ENCODE results near the gene EVA1C.

DNA sequence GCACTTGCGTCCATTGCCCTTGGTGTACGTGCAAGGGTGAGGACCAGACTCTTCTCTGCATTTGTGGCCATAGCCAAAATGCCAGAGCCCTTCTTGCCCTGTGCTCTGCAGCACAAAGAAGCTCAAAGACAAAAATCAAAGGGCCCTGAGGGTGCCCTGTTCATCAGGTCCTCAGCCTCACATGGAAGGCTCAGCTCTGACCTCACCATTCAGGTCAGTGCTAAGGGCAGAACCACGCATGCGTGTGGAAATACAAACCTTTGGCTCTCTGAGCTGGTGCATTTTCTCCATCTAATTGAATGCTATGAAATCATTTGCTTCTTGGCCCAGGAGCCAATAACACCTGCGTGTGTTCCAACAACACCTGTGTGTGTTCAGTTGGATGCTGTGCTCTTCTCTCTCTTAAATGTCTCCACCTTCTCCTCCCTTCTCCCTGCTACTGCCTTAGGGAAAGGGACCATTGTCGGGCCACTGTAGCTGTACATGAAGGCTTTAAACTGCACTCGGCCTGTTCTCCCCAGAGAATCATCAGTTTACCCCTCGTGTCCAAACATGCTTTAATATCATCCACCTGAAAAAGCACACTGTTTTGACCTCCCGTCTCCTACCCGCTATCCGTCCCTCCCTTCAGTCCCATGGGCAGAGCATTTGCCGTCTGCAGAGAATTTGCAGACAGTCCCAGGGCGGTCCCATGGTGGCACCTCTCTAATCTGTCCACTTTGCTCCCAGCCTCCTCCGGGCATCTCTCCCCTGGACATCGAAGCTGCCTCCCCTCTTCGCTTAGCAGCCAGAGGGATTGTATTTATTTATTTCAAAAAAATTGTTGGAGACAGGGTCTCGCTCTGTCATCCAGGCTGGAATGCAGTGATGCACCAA is 60.6 kb downstream of the EVA1C start:
- no peak for TF ChIP-seq TEAD4 (IDR thresholded peaks at IDR 0.05; ENCODE audit: borderline replicate concordance, insufficient read depth)
- no peak for TF ChIP-seq GATA2 (CRISPR knock-in tag; IDR thresholded peaks at IDR 0.05)
- no peak for TF ChIP-seq RFX5 (IDR thresholded peaks at IDR 0.05; ENCODE audit: low read length)
- TF ChIP-seq, protein P1, sequence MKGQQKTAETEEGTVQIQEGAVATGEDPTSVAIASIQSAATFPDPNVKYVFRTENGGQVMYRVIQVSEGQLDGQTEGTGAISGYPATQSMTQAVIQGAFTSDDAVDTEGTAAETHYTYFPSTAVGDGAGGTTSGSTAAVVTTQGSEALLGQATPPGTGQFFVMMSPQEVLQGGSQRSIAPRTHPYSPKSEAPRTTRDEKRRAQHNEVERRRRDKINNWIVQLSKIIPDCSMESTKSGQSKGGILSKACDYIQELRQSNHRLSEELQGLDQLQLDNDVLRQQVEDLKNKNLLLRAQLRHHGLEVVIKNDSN (IDR thresholded peaks at IDR 0.05; ENCODE audit: borderline replicate concordance, low read depth): no peak
- TF ChIP-seq, protein P2, sequence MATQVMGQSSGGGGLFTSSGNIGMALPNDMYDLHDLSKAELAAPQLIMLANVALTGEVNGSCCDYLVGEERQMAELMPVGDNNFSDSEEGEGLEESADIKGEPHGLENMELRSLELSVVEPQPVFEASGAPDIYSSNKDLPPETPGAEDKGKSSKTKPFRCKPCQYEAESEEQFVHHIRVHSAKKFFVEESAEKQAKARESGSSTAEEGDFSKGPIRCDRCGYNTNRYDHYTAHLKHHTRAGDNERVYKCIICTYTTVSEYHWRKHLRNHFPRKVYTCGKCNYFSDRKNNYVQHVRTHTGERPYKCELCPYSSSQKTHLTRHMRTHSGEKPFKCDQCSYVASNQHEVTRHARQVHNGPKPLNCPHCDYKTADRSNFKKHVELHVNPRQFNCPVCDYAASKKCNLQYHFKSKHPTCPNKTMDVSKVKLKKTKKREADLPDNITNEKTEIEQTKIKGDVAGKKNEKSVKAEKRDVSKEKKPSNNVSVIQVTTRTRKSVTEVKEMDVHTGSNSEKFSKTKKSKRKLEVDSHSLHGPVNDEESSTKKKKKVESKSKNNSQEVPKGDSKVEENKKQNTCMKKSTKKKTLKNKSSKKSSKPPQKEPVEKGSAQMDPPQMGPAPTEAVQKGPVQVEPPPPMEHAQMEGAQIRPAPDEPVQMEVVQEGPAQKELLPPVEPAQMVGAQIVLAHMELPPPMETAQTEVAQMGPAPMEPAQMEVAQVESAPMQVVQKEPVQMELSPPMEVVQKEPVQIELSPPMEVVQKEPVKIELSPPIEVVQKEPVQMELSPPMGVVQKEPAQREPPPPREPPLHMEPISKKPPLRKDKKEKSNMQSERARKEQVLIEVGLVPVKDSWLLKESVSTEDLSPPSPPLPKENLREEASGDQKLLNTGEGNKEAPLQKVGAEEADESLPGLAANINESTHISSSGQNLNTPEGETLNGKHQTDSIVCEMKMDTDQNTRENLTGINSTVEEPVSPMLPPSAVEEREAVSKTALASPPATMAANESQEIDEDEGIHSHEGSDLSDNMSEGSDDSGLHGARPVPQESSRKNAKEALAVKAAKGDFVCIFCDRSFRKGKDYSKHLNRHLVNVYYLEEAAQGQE (IDR thresholded peaks at IDR 0.05; ENCODE audit: low read depth, low read length): no peak
- TF ChIP-seq, protein P3, sequence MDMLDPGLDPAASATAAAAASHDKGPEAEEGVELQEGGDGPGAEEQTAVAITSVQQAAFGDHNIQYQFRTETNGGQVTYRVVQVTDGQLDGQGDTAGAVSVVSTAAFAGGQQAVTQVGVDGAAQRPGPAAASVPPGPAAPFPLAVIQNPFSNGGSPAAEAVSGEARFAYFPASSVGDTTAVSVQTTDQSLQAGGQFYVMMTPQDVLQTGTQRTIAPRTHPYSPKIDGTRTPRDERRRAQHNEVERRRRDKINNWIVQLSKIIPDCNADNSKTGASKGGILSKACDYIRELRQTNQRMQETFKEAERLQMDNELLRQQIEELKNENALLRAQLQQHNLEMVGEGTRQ (IDR thresholded peaks at IDR 0.05; ENCODE audit: borderline replicate concordance, low read depth, low read length): no peak
- no peak for TF ChIP-seq RAD21 (IDR thresholded peaks at IDR 0.05; ENCODE audit: low read length)
- no peak for TF ChIP-seq TCF12 (IDR thresholded peaks at IDR 0.05)
- TF ChIP-seq, protein P4, sequence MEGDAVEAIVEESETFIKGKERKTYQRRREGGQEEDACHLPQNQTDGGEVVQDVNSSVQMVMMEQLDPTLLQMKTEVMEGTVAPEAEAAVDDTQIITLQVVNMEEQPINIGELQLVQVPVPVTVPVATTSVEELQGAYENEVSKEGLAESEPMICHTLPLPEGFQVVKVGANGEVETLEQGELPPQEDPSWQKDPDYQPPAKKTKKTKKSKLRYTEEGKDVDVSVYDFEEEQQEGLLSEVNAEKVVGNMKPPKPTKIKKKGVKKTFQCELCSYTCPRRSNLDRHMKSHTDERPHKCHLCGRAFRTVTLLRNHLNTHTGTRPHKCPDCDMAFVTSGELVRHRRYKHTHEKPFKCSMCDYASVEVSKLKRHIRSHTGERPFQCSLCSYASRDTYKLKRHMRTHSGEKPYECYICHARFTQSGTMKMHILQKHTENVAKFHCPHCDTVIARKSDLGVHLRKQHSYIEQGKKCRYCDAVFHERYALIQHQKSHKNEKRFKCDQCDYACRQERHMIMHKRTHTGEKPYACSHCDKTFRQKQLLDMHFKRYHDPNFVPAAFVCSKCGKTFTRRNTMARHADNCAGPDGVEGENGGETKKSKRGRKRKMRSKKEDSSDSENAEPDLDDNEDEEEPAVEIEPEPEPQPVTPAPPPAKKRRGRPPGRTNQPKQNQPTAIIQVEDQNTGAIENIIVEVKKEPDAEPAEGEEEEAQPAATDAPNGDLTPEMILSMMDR (IDR thresholded peaks at IDR 0.05): no peak
- no peak for TF ChIP-seq POLR2AphosphoS5 (IDR thresholded peaks at IDR 0.05; ENCODE audit: low read depth, low read length)
- TF ChIP-seq, protein P5, sequence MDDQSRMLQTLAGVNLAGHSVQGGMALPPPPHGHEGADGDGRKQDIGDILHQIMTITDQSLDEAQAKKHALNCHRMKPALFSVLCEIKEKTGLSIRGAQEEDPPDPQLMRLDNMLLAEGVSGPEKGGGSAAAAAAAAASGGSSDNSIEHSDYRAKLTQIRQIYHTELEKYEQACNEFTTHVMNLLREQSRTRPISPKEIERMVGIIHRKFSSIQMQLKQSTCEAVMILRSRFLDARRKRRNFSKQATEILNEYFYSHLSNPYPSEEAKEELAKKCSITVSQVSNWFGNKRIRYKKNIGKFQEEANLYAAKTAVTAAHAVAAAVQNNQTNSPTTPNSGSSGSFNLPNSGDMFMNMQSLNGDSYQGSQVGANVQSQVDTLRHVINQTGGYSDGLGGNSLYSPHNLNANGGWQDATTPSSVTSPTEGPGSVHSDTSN (IDR thresholded peaks at IDR 0.05): no peak
- TF ChIP-seq, protein P6, sequence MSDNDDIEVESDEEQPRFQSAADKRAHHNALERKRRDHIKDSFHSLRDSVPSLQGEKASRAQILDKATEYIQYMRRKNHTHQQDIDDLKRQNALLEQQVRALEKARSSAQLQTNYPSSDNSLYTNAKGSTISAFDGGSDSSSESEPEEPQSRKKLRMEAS (IDR thresholded peaks at IDR 0.05; ENCODE audit: low read depth): no peak
- TF ChIP-seq MXI1 (IDR thresholded peaks at IDR 0.05; ENCODE audit: low read depth, low read length): no peak
- no peak for TF ChIP-seq EP300 (IDR thresholded peaks at IDR 0.05; ENCODE audit: borderline replicate concordance in 1 of 2, low read depth in 1 of 2, low read length in 1 of 2)
